HL-60 (cell line): Measurements from ENCODE around the gene SPDYE1.
A peak's percentile ranks its signal among the peaks of the same experiment; 100 is the strongest.
"Not testable (repeated sequence)": the region's sequence is repeated elsewhere in the genome, so short reads cannot be mapped to it uniquely, and the experiment has no call there.

Experiments
- DNase-seq, 2 experiments: peaks; one replicate each; pipeline ENCODE4 v3.0.0-alpha.2; 2010 to 2020; ENCODE audit warnings: low read depth in 1 of 2, low spot score in 1 of 2
- H3K27ac ChIP-seq: fragments of 250-450 bp; sonication (Bioruptor Pico); replicated peaks from 2 replicates; pipeline ENCODE4 v1.5.1; 2020; ENCODE audit warnings: mild to moderate bottlenecking, moderate library complexity
- H3K27me3 ChIP-seq: fragments of 250-450 bp; sonication (Bioruptor Pico); 2 replicates; pipeline ENCODE4 v1.5.1; 2021; ENCODE audit warnings: mild to moderate bottlenecking, moderate library complexity; ENCODE audit not compliant: insufficient read depth, poor library complexity, severe bottlenecking
- H3K4me3 ChIP-seq: replicated peaks from 2 replicates; pipeline ENCODE4 v1.5.1; 2011; ENCODE audit warnings: mild to moderate bottlenecking, control low read depth, low read length; ENCODE audit not compliant: insufficient read depth
- GABPA ChIP-seq: IDR thresholded peaks from 2 replicates; pipeline ENCODE4 v1.6.1; 2012; ENCODE audit warnings: low read depth
- POLR2AphosphoS5 ChIP-seq: IDR thresholded peaks from 2 replicates; pipeline ENCODE4 v1.6.1; 2012; ENCODE audit warnings: low read depth
- SPI1 ChIP-seq: IDR thresholded peaks from 2 replicates; pipeline ENCODE4 v1.6.1; 2012; ENCODE audit warnings: low read depth, mild to moderate bottlenecking, borderline replicate concordance
- long read RNA-seq: library from polyadenylated mRNA; unstranded; transcript quantifications from one replicate; pipeline ENCODE4 v2.0.0, GENCODE V29; 2020
- TF ChIP-seq, protein P1 (sequence below): IDR thresholded peaks from 2 replicates; pipeline ENCODE4 v1.6.1; 2012; ENCODE audit warnings: low read depth; ENCODE audit not compliant: insufficient replicate concordance
- TF ChIP-seq, protein P2 (sequence below): IDR thresholded peaks from one replicate; pipeline ENCODE4 v1.5.1; 2011; ENCODE audit warnings: low read length, control low read depth, inconsistent platforms; ENCODE audit not compliant: insufficient read depth

Gene SPDYE1, protein sequence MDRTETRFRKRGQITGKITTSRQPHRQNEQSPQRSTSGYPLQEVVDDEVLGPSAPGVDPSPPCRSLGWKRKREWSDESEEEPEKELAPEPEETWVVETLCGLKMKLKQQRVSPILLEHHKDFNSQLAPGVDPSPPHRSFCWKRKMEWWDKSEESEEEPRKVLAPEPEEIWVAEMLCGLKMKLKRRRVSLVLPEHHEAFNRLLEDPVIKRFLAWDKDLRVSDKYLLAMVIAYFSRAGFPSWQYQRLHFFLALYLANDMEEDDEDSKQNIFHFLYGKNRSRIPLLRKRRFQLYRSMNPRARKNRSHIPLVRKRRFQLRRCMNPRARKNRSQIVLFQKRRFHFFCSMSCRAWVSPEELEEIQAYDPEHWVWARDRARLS
- long read RNA-seq, partial matches to known transcripts: 0 of 3 reads
- long read RNA-seq, other reads (novel, unspliced or antisense): 3 of 3 reads

DNA sequence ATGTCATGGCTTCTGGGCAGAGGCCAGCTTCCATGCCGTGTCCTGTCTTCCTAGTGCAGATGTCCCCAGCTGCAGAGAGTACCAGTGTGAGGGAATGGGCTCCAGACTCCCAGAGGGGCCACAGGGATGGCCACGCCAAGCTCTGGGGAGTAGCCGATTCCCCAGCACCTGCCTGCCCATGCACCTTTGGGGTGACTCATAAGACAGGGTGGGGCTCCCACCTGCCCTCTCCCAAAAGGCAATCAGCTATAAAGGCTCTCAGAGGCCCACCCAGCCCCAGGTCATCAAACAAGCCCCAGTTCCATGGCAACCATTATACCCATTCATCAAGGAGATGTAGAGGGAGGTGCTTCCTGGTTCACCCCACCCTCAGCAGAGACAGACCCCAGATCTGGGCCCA, at the start of gene SPDYE1:
SPDYE1 (plus strand) TSS at position 366 of the 400 bp plus-strand sequence. CDS start 2,053 bp downstream, outside the sequence.
- H3K4me3 ChIP-seq, H3K27ac ChIP-seq, H3K27me3 ChIP-seq, DNase-seq: not testable (repeated sequence)

DNA sequence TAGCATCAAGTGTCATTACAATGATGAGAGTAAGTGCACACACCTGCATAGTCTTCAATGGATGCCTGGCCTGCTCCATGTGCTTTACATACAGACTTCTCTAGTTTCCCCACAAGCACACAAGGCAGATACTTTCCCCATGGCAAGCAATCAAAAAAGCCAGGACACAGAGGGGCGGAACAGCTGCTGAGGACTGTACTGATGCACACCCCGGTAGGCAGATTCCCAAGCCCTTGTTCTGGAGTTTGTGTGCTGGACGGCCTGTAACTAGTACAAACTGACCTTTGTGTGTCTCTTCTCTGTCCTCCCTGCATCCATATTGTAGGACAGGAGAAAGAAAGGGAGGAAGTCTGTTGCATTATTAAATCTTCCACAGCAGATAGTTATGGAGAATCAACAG, 45.7 kb upstream of the SPDYE1 start:
- DNase-seq: no peak
- TF ChIP-seq POLR2AphosphoS5 (no peak), SPI1 (no peak), GABPA (no peak)
- TF ChIP-seq, protein P1, sequence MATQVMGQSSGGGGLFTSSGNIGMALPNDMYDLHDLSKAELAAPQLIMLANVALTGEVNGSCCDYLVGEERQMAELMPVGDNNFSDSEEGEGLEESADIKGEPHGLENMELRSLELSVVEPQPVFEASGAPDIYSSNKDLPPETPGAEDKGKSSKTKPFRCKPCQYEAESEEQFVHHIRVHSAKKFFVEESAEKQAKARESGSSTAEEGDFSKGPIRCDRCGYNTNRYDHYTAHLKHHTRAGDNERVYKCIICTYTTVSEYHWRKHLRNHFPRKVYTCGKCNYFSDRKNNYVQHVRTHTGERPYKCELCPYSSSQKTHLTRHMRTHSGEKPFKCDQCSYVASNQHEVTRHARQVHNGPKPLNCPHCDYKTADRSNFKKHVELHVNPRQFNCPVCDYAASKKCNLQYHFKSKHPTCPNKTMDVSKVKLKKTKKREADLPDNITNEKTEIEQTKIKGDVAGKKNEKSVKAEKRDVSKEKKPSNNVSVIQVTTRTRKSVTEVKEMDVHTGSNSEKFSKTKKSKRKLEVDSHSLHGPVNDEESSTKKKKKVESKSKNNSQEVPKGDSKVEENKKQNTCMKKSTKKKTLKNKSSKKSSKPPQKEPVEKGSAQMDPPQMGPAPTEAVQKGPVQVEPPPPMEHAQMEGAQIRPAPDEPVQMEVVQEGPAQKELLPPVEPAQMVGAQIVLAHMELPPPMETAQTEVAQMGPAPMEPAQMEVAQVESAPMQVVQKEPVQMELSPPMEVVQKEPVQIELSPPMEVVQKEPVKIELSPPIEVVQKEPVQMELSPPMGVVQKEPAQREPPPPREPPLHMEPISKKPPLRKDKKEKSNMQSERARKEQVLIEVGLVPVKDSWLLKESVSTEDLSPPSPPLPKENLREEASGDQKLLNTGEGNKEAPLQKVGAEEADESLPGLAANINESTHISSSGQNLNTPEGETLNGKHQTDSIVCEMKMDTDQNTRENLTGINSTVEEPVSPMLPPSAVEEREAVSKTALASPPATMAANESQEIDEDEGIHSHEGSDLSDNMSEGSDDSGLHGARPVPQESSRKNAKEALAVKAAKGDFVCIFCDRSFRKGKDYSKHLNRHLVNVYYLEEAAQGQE: no peak
- TF ChIP-seq, protein P2, sequence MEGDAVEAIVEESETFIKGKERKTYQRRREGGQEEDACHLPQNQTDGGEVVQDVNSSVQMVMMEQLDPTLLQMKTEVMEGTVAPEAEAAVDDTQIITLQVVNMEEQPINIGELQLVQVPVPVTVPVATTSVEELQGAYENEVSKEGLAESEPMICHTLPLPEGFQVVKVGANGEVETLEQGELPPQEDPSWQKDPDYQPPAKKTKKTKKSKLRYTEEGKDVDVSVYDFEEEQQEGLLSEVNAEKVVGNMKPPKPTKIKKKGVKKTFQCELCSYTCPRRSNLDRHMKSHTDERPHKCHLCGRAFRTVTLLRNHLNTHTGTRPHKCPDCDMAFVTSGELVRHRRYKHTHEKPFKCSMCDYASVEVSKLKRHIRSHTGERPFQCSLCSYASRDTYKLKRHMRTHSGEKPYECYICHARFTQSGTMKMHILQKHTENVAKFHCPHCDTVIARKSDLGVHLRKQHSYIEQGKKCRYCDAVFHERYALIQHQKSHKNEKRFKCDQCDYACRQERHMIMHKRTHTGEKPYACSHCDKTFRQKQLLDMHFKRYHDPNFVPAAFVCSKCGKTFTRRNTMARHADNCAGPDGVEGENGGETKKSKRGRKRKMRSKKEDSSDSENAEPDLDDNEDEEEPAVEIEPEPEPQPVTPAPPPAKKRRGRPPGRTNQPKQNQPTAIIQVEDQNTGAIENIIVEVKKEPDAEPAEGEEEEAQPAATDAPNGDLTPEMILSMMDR: no peak
- Histone ChIP-seq H3K27me3 (no peaks in the 10 kb centered on the region), H3K27ac (no peak overlapping the region), H3K4me3 (no peak overlapping the region)

DNA sequence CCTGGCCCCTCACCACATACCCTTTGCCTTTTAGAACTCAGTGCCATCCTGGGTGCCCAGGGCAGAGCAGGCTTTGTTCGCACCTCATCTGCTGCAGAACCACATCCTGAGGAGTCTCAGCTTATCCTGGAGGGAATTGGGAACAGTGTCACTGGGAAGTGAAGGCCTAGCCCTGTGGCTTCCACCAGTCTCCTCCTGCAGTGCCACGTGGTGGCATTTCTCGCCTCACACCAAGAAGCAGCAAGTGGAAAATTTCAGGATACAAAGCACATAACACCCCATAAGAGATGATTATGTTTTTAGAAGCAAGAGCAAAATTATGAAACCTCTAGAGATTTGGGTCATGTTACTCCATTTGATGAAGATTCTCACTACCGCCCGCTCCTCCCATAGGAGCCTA, 44.6 kb upstream of the SPDYE1 start:
- DNase-seq: no peak
- no peak for TF ChIP-seq SPI1
- TF ChIP-seq POLR2AphosphoS5: no peak
- TF ChIP-seq, protein P2: no peak
- TF ChIP-seq, protein P1: no peak
- no peak for TF ChIP-seq GABPA
- no peaks in the 10 kb centered on the region for H3K27me3 ChIP-seq
- H3K4me3 ChIP-seq: no peak overlapping the region
- H3K27ac ChIP-seq: no peak overlapping the region

DNA sequence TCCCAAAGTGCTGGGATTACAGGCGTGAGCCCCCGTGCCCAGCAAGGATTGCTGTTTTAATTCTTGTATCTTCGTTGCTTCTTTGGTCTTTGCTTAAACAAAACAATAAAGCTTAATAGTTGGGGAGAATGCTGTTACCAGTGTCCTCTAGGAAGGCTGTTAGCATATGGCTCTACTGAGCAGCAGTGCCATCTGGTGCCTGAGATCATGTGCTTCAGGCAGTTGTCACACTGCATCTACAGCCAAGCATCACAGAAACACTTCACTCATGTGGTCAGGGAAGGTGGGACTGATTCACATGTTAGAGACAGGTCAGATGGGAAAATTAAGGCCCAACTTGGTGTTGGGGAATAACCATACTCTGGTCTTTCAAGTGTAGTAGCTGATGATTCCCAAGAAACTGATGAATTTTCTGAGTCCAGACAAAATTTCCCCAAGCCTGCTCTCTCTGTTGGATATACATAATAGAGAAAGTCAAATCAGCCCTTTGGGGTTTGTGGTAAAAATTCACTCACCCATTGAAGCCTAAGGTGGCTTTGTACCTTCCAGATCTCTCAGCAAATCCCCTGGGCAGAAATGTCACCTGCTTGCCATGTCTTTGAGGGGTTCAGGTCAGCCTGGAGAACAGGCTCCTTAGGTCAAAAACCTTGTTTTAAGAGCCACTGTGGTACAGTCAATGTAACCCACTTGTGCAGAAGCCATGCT, 43.0 kb upstream of the SPDYE1 start:
- Histone ChIP-seq H3K27ac (no peak overlapping the region), H3K4me3 (no peak overlapping the region), H3K27me3 (no peaks in the 10 kb centered on the region)
- DNase-seq: peak; percentile 17 to 54
- no peak for TF ChIP-seq SPI1
- TF ChIP-seq, protein P2: peak; percentile 59
